ENCODE measurements around the gene PTPN2.
"Not testable (repeated sequence)": the region's sequence is repeated elsewhere in the genome, so short reads cannot be mapped to it uniquely, and the experiment has no call there.

Gene PTPN2

DNA sequence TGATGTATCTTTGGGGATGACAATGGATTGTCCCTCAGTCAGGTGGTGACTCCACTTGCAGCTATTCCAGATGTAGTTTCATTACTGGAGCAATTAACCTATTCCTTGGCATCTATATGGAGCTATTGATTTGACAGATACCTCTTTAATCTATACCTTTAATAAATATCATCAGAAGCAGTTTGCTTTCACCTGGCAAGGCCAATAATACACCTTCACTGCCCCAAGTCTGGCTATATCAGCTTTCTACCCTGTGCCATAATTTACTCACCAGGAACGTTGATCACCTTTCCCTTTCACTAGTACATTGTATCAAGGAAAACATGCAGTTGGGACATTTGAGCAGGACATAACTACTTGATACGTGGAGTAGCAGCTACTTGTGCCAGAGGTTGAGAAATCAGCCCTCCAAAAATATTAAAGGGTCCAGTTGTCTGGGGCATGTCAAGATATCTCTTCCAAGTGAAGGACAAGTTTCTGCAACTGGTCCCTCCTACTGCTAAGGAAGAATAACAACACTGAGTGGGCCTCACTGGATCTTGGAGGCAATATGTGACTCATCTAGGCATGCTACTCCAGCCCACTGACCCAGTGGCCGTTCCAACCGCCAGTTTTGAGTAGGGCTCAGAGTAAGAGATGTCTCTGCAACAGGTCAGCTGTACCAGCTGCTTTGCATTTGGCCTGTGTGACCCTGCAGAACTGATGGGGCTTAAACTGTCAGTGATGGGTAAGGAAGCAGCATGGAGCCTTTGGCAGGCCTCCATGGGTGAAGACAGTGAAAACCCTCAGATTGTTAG lies 114.2 kb downstream of the PTPN2 start:
- no peak for DNase-seq

DNA sequence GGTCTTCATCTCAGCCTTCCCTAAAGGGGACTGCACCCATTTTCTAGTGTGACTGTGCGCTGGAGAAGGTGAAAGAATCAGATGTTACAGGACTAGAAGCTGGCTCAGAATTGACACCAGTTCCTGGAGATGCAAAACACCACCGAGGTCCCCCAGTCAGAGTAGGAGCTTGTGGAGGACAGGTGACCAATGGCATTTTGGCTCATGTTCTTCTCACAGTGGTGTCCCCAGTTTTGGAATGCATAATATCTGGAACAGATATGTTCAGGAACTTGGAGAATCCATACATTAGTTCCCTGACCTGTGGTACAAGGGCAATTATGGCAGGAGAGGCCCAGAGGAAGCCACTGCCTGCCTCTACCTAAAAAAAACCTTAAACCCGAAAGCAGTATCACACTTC lies 114.9 kb downstream of the PTPN2 start:
- no peak for DNase-seq

DNA sequence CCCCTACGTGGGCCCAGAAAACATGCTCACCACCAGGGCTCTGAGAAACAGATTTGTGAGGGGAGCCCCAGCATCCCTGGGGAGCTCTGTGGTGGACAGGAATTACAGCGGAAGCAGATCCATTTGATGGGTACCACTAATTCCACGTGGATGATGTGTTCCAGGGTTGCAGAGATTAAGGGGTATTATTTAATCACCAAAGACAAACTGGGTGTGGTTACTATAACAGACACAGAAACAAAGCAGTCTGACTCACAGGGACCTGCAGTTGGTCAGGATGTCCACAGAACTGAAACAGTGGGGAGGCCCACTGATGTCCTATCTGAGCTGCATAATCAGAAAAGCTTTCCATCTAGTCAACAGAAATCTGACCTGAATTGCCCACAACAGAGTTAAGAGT lies 115.4 kb downstream of the PTPN2 start:
- no peak for DNase-seq

- no peak for DNase-seq
Observed at GRCh38 chr18:12767580-12768155, 116.4 kb downstream of the PTPN2 start.

- no peak for DNase-seq
Observed at GRCh38 chr18:12766986-12767433, 117.0 kb downstream of the PTPN2 start.

DNA sequence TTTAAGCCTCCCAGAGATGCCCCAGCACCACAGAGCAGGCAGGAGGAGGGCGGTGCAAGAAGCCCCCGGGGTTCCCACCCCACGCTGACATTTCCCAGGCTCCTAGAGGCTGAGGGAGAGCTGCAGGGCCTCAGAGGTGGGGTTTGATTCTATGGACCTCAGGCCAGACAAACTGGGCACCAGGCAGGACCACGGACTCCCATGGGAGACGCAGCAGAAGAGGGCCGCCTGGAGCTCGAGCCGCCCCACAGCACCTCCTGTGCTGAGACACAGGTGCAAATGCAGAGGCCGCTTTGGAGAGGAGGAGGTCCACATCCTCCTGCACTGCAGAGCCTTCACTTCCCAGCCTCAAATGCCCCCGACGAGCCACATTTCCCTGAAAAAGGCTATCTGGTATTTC lies 118.5 kb downstream of the PTPN2 start:
- DNase-seq, result no peak

GRCh38 chr18:12765126-12765525 lies 118.9 kb downstream of the PTPN2 start:
- no peak for DNase-seq

DNA sequence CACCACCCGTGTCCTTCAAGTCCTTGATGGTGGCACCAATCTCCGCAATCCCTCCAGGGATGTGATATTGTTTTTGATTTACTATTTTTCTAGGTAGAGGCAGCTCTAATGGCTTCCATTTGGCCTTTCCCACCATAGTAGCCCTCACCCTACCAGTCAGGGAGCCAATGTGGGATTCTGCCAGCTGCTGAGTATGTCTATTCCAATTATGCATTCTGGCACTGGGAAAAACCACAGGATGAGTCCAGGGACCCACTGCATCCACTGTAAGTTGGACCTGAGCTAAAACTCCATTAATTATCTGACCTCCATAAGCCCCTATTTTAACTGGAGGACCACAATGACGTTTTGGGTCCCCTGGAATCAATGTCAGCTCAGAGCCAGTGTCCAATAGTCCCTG lies 125.5 kb downstream of the PTPN2 start:
- DNase-seq, result not testable (repeated sequence)

DNA sequence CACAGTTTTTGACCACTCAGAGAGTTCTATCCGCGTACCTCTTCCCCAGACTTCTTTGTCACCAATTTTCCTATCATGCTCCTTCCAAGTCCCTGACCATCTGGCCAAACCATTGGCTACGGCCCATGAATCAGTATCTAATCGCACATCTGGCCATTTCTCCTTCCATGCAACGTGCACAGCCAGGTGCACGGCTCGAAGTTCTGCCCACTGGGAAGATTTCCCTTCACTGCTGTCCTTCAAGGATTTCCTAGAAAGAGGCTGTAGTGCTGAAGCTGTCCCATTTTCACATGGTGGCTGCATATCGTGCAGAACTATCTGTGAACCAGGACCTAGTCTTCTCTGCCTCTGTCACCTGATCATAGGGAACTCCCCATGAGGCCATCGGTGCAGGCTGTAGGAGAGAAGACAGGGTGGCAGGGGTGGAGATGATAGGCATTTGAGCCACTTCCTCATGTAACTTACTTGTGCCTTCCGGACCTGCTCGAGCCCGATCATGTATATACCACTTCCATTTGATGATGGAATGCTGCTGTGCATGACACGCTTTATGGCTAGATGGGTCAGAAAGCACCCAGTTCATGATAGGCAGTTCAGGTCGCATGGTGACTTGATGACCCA lies 127.3 kb downstream of the PTPN2 start:
- DNase-seq, result not testable (repeated sequence)

DNA sequence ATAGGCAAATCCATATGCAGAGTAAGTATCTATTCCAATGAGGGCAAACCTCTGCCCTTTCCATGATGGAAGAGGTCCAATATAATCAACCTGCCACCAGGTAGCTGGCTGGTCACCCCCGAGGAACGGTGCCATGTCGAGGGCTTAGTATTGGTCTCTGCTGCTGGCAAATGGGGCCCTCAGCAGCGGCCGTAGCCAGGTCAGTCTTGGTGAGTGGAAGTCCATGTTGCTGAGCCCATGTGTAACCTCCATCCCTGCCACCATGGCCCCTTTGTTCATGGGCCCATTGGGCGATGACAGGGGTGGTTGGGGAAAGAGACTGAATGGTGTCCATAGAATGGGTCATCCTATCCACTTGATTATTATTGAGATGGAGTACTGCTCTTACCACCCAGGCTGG lies 128.4 kb downstream of the PTPN2 start:
- DNase-seq, result not testable (repeated sequence)

DNA sequence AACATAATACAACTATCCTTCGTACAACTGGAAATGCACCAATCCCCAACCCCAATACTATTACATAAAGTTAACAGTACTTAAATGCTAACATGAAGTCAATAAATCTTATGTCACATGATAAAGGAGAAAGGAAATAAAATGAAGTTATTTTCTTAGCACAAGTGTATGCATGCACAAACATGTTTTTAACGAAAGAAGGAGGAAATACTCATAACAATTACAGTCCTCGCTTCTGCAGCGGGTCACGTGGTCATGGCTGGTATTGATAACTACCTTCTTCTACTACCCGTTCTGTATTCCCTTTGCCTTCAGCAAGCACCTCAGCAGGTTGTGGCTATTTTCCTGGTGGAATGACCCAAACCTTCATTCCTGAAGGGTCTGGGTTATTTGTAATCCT lies 129.5 kb downstream of the PTPN2 start:
- DNase-seq, result no peak

- no peak for DNase-seq
Observed at GRCh38 chr18:12751891-12752290, 132.1 kb downstream of the PTPN2 start.

DNA sequence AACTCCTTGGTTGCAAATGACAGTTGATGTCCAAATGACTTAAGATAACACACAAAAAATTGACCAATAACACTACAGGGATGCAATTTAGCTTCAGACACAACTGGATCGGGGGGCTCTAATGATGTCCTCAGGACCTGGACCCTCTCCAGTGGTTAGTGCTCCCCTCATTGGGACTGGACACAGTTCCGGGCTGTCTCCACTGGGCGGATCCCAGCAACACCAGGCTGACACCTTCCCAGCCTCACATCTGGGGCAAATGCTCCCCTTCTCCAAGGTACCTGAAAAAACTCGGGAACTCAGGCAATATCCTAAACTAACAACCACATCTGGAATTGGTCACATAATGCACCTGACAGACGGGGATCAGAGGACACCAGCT lies 132.5 kb downstream of the PTPN2 start:
- no peak for DNase-seq

DNA sequence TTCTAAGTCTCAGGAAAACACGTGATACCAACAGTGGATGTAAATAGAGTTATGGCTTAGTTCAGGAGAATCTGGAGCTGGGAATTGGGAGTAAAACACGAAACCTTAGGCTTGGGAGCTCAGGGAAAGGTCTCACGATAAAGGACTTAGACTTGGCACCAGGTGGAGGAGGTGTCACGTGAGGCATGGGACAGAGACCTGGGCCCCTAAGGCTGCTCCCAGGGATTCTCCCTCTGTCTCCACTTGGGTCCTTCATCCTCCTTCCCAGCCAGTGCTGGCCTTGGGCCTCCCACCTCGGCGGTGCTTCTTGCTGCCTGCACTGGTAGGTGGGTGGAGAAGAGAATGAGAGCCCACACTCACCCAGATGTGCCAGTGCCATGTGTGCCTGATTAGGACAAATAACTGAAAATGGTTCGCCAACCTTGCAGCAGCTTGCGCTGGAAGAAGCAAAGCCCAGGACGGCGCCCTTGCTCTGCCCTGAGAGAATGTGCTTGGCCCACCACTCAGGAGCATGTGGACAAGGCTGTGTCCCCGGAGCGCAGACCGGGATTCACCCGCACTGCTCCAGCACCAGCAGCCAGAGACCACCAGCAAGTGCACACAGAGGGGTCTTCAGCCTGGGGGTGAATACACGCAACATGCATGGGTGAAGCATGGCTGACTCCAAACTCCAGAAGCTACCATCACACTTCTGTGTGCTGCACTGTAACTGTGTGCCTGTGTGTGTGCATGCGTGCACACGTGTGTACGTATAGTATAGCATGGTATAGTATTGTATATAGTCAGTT lies 133.1 kb downstream of the PTPN2 start:
- no peak for DNase-seq

DNA sequence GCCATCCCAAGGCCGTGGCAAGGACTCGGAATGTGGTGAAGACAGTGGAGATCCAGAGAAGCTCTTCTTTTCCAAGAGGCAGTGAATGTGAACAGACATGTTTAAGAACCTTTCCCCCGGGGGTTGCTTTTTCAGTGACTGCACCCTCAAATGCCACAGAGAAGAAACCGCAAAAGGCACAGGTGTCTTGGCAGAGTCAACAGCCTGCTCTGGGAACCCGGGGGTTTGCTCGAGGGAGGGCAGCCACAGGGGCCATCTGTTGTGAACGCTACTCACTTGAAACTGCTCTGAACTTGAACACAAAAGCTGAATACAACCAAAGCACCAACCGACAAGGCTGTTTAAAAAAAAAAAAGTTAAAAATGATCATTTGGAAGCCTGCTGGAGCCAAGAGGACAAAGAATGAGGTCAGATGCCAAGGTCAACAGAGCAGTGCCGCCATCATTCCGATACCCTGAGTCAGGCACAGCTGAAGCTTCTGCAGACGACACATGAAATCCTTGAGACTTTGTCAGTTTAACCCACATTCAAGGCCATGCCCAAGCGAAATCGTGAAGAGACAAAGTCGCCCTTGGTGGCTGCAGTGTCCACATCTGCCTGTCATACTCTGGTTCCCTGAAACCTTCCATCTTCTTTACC lies 133.8 kb downstream of the PTPN2 start:
- no peak for DNase-seq

- DNase-seq, result no peak
Observed at GRCh38 chr18:12749121-12749520, 134.9 kb downstream of the PTPN2 start.

DNA sequence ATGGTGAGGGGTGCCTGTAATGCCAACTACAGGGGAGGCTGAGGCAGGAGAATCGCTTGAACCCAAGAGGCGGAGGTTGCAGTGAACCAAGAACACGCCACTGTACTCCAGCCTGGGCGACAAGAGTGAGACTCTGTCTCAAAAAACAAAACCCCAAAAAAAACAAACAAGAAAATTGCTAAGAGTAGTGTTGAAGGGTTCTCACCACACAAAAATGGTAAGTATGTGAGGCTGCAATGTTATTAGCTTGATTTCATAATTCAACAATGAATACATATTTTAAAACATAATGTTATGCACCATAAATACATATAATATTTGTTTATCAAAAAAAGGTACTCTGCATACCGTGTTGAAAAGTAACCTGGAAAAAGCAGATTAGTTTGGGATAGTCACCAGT lies 135.4 kb downstream of the PTPN2 start:
- no peak for DNase-seq

GRCh38 chr18:12747530-12748315 lies 136.3 kb downstream of the PTPN2 start:
- no peak for DNase-seq

DNA sequence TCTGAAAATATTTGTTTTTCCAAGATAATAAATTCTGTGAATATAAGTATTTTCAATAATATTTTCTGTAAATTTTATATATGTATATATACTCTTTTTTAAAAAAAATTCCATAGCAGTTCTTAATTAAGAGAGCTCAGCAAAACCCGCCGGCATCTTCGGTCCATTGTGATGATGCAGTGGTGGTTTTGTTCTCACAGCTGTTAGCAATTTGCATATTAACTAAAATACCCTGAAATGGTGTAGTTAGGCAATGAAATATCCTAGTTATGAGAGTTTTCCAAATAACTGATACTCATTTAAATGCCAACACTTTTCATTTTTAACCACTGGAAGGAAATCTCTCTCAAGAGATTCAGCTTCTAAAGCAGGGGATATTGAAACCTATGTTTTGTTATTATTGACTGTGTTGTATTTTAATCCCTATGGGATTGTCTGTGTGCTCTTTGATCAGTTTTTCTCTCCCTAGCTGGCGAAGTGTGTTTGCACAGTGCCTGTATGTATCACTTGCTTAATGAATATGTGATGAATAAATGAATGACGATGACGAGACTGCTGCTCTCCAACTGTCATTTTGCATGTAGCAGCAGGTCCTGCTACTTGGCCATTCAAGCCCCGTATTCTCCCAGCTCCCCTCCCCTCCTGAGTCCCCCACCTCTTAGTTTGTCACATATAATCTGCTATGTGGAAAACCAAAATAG lies 138.8 kb downstream of the PTPN2 start:
- no peak for DNase-seq

GRCh38 chr18:12744103-12744502 lies 139.9 kb downstream of the PTPN2 start:
- DNase-seq, result peak in 1 of 2 donors; percentile 42

- no peak for DNase-seq
Observed at GRCh38 chr18:12742453-12742852, 141.6 kb downstream of the PTPN2 start.

Data from hippocampal formation (tissue), 2 donors.